NT2/D1 (cell line): ENCODE data around the gene ZBTB16.
"Not testable (repeated sequence)": the region's sequence is repeated elsewhere in the genome, so short reads cannot be mapped to it uniquely, and the experiment has no call there.

Experiments
- DNase-seq: peaks from one replicate; pipeline ENCODE4 v3.0.0-alpha.2; 2011; ENCODE audit warnings: low read depth, low spot score
- H3K27me3 ChIP-seq: 2 replicates; pipeline ENCODE4 v1.6.0; 2011; ENCODE audit warnings: mild to moderate bottlenecking; ENCODE audit not compliant: insufficient read length, insufficient read depth
- H3K36me3 ChIP-seq: 2 replicates; pipeline ENCODE4 v1.6.1; 2011; ENCODE audit warnings: mild to moderate bottlenecking, low read length, mixed read lengths; ENCODE audit not compliant: insufficient read depth, insufficient read length
- H3K4me1 ChIP-seq: 2 replicates; pipeline ENCODE4 v1.5.1; 2011; ENCODE audit not compliant: insufficient read depth, insufficient read length
- H3K4me3 ChIP-seq: 2 replicates; pipeline ENCODE4 v1.5.1; 2011; ENCODE audit warnings: low read depth; ENCODE audit not compliant: insufficient read length
- H3K9ac ChIP-seq: 2 replicates; pipeline ENCODE4 v1.6.0; 2011; ENCODE audit warnings: low read depth; ENCODE audit not compliant: insufficient read length
- H3K9me3 ChIP-seq: 2 replicates; pipeline ENCODE4 v1.5.1; 2011; ENCODE audit warnings: mild to moderate bottlenecking, low read length; ENCODE audit not compliant: insufficient read depth
- SUZ12 ChIP-seq: IDR thresholded peaks from 2 replicates; pipeline ENCODE4 v1.6.1; 2011; ENCODE audit not compliant: insufficient read length, insufficient read depth; ENCODE audit errors: extremely low read depth
- YY1 ChIP-seq: IDR thresholded peaks from 2 replicates; pipeline ENCODE4 v1.6.1; 2011; ENCODE audit not compliant: insufficient read length, insufficient read depth
- ZNF274 ChIP-seq: IDR thresholded peaks from 2 replicates; pipeline ENCODE4 v1.6.1; 2011; ENCODE audit warnings: mild to moderate bottlenecking, low read depth, low read length

The ZBTB16 gene

GRCh38 chr11:114044042-114044871, 15.3 kb upstream of the ZBTB16 start:
- DNase-seq: no peak
- Histone ChIP-seq H3K9ac (no peak overlapping the region), H3K4me3 (no peak overlapping the region), H3K9me3 (no peaks in the 10 kb centered on the region), H3K4me1 (peaks cover 2% of the 10 kb centered on the region), H3K27me3 (no peaks in the 10 kb centered on the region), H3K36me3 (no peaks in the 10 kb centered on the region)
- TF ChIP-seq SUZ12 (no peak), ZNF274 (no peak), YY1 (no peak)

GRCh38 chr11:114047327-114047726, 12.2 kb upstream of the ZBTB16 start:
- H3K4me1 ChIP-seq: peaks cover 2% of the 10 kb centered on the region
- no peak for TF ChIP-seq YY1
- no peak for TF ChIP-seq ZNF274
- TF ChIP-seq SUZ12: no peak
- no peaks in the 10 kb centered on the region for H3K36me3 ChIP-seq
- H3K4me3 ChIP-seq: no peak overlapping the region
- no peaks in the 10 kb centered on the region for H3K9me3 ChIP-seq
- no peak overlapping the region for H3K9ac ChIP-seq
- H3K27me3 ChIP-seq: no peaks in the 10 kb centered on the region
- no peak for DNase-seq

- no peak for DNase-seq
- Histone ChIP-seq H3K36me3 (no peaks in the 10 kb centered on the region), H3K4me1 (peaks cover 2% of the 10 kb centered on the region), H3K27me3 (no peaks in the 10 kb centered on the region), H3K9me3 (no peaks in the 10 kb centered on the region), H3K4me3 (no peak overlapping the region), H3K9ac (no peak overlapping the region)
- TF ChIP-seq ZNF274 (no peak), YY1 (no peak), SUZ12 (no peak)
Observed at GRCh38 chr11:114049050-114049449, 10.5 kb upstream of the ZBTB16 start.

GRCh38 chr11:114049766-114050165, 9.7 kb upstream of the ZBTB16 start:
- not testable (repeated sequence) for H3K4me3 ChIP-seq, H3K9ac ChIP-seq, H3K36me3 ChIP-seq, DNase-seq, H3K27me3 ChIP-seq, H3K4me1 ChIP-seq, H3K9me3 ChIP-seq

- Histone ChIP-seq H3K4me1 (peaks cover 2% of the 10 kb centered on the region), H3K36me3 (no peaks in the 10 kb centered on the region), H3K27me3 (no peaks in the 10 kb centered on the region), H3K9ac (no peak overlapping the region), H3K4me3 (no peak overlapping the region), H3K9me3 (no peaks in the 10 kb centered on the region)
- no peak for DNase-seq
- no peak for TF ChIP-seq ZNF274
- no peak for TF ChIP-seq SUZ12
- TF ChIP-seq YY1: no peak
Observed at GRCh38 chr11:114050258-114050927, 9.1 kb upstream of the ZBTB16 start.

- Histone ChIP-seq H3K27me3 (peaks cover 4% of the 10 kb centered on the region), H3K36me3 (no peaks in the 10 kb centered on the region), H3K4me3 (no peak overlapping the region), H3K9ac (no peak overlapping the region), H3K9me3 (no peaks in the 10 kb centered on the region), H3K4me1 (peaks cover 2% of the 10 kb centered on the region)
- no peak for DNase-seq
- no peak for TF ChIP-seq SUZ12
- no peak for TF ChIP-seq ZNF274
- TF ChIP-seq YY1: no peak
Observed at GRCh38 chr11:114051558-114051957, 8.0 kb upstream of the ZBTB16 start.

GRCh38 chr11:114052160-114052559, 7.4 kb upstream of the ZBTB16 start:
- H3K9ac ChIP-seq: no peak overlapping the region
- H3K9me3 ChIP-seq: no peaks in the 10 kb centered on the region
- H3K4me1 ChIP-seq: peaks cover 2% of the 10 kb centered on the region
- TF ChIP-seq YY1 (no peak), SUZ12 (no peak), ZNF274 (no peak)
- H3K36me3 ChIP-seq: no peaks in the 10 kb centered on the region
- DNase-seq: no peak
- H3K27me3 ChIP-seq: peaks cover 10% of the 10 kb centered on the region
- H3K4me3 ChIP-seq: no peak overlapping the region
